A673 (cell line): Measurements from ENCODE around the gene MICU1.

Source experiments
- CTCF ChIP-seq: fragments of 300-800, 200-600 bp; sonication (generic); conservative IDR thresholded peaks from 2 replicates; pipeline ENCODE4 v1.5.1; 2017; ENCODE audit warnings: low read depth, mild to moderate bottlenecking, antibody characterized with exemption, low read length, moderate library complexity, mixed read lengths
- EZH2 ChIP-seq: fragments of 200-600 bp; sonication (generic); IDR thresholded peaks from 2 replicates; pipeline ENCODE4 v1.6.1; 2017; ENCODE audit warnings: borderline replicate concordance, low read depth, mild to moderate bottlenecking, mixed read lengths, antibody characterized with exemption, low read length; ENCODE audit not compliant: poor library complexity, severe bottlenecking

GRCh38 chr10:72419241-72419640 lies 206.6 kb downstream of the MICU1 start:
- TF ChIP-seq EZH2 (no peak), CTCF (no peak)
